Loucy (cell line): ENCODE data around the gene TMED5.
"Not testable (repeated sequence)": the region's sequence is repeated elsewhere in the genome, so short reads cannot be mapped to it uniquely, and the experiment has no call there.

Experiments used
- H2AFZ ChIP-seq: fragments of 200-600 bp; sonication (generic); 2 replicates; pipeline ENCODE4 v1.6.0; 2016; ENCODE audit warnings: antibody characterized with exemption, mild to moderate bottlenecking, low read length, moderate library complexity
- H3F3A ChIP-seq: fragments of 200-600 bp; 2 replicates; pipeline ENCODE4 v1.6.0; 2016; ENCODE audit warnings: antibody characterized with exemption, low read depth, mild to moderate bottlenecking
- H3K27me3 ChIP-seq: fragments of 200-600 bp; sonication (generic); 2 replicates; pipeline ENCODE4 v1.6.1; 2014; ENCODE audit warnings: low read length, mild to moderate bottlenecking; ENCODE audit not compliant: insufficient read depth, poor library complexity, severe bottlenecking
- H3K36me3 ChIP-seq: fragments of 200-600 bp; sonication (generic); 2 replicates; pipeline ENCODE4 v1.6.1; 2016; ENCODE audit warnings: low read length; ENCODE audit not compliant: insufficient read depth
- H3K4me1 ChIP-seq: fragments of 200-600 bp; sonication (generic); 2 replicates; pipeline ENCODE4 v1.5.1; 2014; ENCODE audit warnings: low read length, mild to moderate bottlenecking; ENCODE audit not compliant: insufficient read depth, poor library complexity, severe bottlenecking
- H3K4me2 ChIP-seq: fragments of 200-600 bp; sonication (generic); 2 replicates; pipeline ENCODE4 v1.6.0; 2014; ENCODE audit warnings: antibody characterized with exemption, low read length, low read depth, mild to moderate bottlenecking; ENCODE audit not compliant: poor library complexity, severe bottlenecking
- H3K4me3 ChIP-seq: fragments of 200-600 bp; sonication (generic); 2 replicates; pipeline ENCODE4 v1.5.1; 2014; ENCODE audit warnings: low read length, mild to moderate bottlenecking, mixed read lengths; ENCODE audit not compliant: poor library complexity, severe bottlenecking
- H3K79me2 ChIP-seq: fragments of 200-600 bp; sonication (generic); 2 replicates; pipeline ENCODE4 v1.6.1; 2014; ENCODE audit warnings: low read length; ENCODE audit not compliant: insufficient read depth
- H3K9ac ChIP-seq: fragments of 200-600 bp; sonication (generic); 2 replicates; pipeline ENCODE4 v1.6.0; 2014; ENCODE audit warnings: mild to moderate bottlenecking, low read depth, low read length, moderate library complexity; ENCODE audit not compliant: poor library complexity, severe bottlenecking
- H3K9me2 ChIP-seq: fragments of 200-600 bp; sonication (generic); replicated peaks from 2 replicates; pipeline ENCODE4 v1.6.1; 2016; ENCODE audit warnings: low read depth, low read length, mixed read lengths
- H3K9me3 ChIP-seq: fragments of 200-600 bp; sonication (generic); 2 replicates; pipeline ENCODE4 v1.6.1; 2014; ENCODE audit warnings: mild to moderate bottlenecking, antibody characterized with exemption, low read length, low read depth; ENCODE audit not compliant: insufficient read depth
- H4K20me1 ChIP-seq: fragments of 200-600 bp; sonication (generic); 2 replicates; pipeline ENCODE4 v1.6.0; 2014; ENCODE audit warnings: antibody characterized with exemption, low read length, mild to moderate bottlenecking; ENCODE audit not compliant: insufficient read depth, poor library complexity, severe bottlenecking
- CTCF ChIP-seq: fragments of 200-600 bp; sonication (generic); conservative IDR thresholded peaks from 2 replicates; pipeline ENCODE4 v1.5.1; 2014; ENCODE audit warnings: mild to moderate bottlenecking, antibody characterized with exemption, low read length
- EZH2phosphoT487 ChIP-seq: fragments of 200-600 bp; IDR thresholded peaks from 2 replicates; pipeline ENCODE4 v1.6.1; 2018; ENCODE audit warnings: antibody characterized with exemption, mild to moderate bottlenecking, moderate library complexity, borderline replicate concordance

TMED5 gene

GRCh38 chr1:93164816-93165215 is 15.4 kb downstream of the TMED5 start:
- no peak overlapping the region for H3K4me3 ChIP-seq
- H3K27me3 ChIP-seq = no peaks in the 10 kb centered on the region
- TF ChIP-seq EZH2phosphoT487 = no peak
- no peak for TF ChIP-seq CTCF
- H2AFZ ChIP-seq = no peak overlapping the region
- H3K9me2 ChIP-seq = no peaks in the 10 kb centered on the region
- 0 out of 2 replicates have a peak, but pooled peaks cover 3% of the 10 kb centered on the region for H3K9me3 ChIP-seq
- no peak overlapping the region for H3K9ac ChIP-seq
- H3K36me3 ChIP-seq = peaks cover 22% of the 10 kb centered on the region
- H3K4me2 ChIP-seq = no peak overlapping the region
- no peaks in the 10 kb centered on the region for H3F3A ChIP-seq
- H3K4me1 ChIP-seq = no peaks in the 10 kb centered on the region
- peaks cover 92% of the 10 kb centered on the region for H3K79me2 ChIP-seq
- peaks cover 26% of the 10 kb centered on the region for H4K20me1 ChIP-seq

- not testable (repeated sequence) for H3K4me1 ChIP-seq, H2AFZ ChIP-seq, H3K9me3 ChIP-seq, H3K9ac ChIP-seq, H3K9me2 ChIP-seq, H3F3A ChIP-seq, H3K4me2 ChIP-seq, H3K27me3 ChIP-seq, H3K4me3 ChIP-seq
- peaks cover 78% of the 10 kb centered on the region for H3K79me2 ChIP-seq
- peaks cover 20% of the 10 kb centered on the region for H4K20me1 ChIP-seq
- peaks cover 37% of the 10 kb centered on the region for H3K36me3 ChIP-seq
These were observed 16.9 kb downstream of the TMED5 start for GRCh38 chr1:93163314-93163713.

GRCh38 chr1:93159337-93159736 is 20.9 kb downstream of the TMED5 start:
- Histone ChIP-seq H3K4me1 (peaks cover 6% of the 10 kb centered on the region), H3K79me2 (peaks cover 41% of the 10 kb centered on the region), H3F3A (no peaks in the 10 kb centered on the region), H3K9me2 (no peaks in the 10 kb centered on the region), H2AFZ (no peak overlapping the region), H3K4me2 (no peak overlapping the region), H3K27me3 (no peaks in the 10 kb centered on the region), H3K9me3 (no peaks in the 10 kb centered on the region), H3K4me3 (no peak overlapping the region), H4K20me1 (peaks cover 18% of the 10 kb centered on the region), H3K36me3 (peaks cover 55% of the 10 kb centered on the region), H3K9ac (no peak overlapping the region)
- TF ChIP-seq CTCF = no peak

- no peak for TF ChIP-seq CTCF
- no peak for TF ChIP-seq EZH2phosphoT487
- H3K9me2 ChIP-seq = no peaks in the 10 kb centered on the region
- no peaks in the 10 kb centered on the region for H3K27me3 ChIP-seq
- peaks cover 16% of the 10 kb centered on the region for H4K20me1 ChIP-seq
- H3K79me2 ChIP-seq = 0 out of 2 replicates have a peak, but pooled peaks cover 6% of the 10 kb centered on the region
- H3K9ac ChIP-seq = no peak overlapping the region
- H3K4me2 ChIP-seq = peak overlapping the region; percentile 44
- no peaks in the 10 kb centered on the region for H3K9me3 ChIP-seq
- H3K36me3 ChIP-seq = peaks cover 88% of the 10 kb centered on the region
- no peaks in the 10 kb centered on the region for H3F3A ChIP-seq
- H3K4me3 ChIP-seq = no peak overlapping the region
- no peak overlapping the region for H2AFZ ChIP-seq
- peaks cover 6% of the 10 kb centered on the region for H3K4me1 ChIP-seq
These were observed 24.9 kb downstream of the TMED5 start for GRCh38 chr1:93155335-93155734.
